K562 (cell line): ENCODE results near the gene APOM. TPM values are rescaled to one million over a fixed set of nuclear protein-coding genes. Genes with fewer than 3 reads are reported as not detected.

ENCODE experiments used
- CXXC5 ChIP-seq: fragments of 250-450 bp; sonication (Bioruptor Pico); IDR thresholded peaks from 2 replicates; pipeline ENCODE4 v1.8.0; 2022; ENCODE audit warnings: inconsistent platforms, mild to moderate bottlenecking, moderate library complexity
- HNRNPH1 ChIP-seq: fragments of 200-400 bp; formaldehyde crosslinking; optimal IDR thresholded peaks from 2 replicates; pipeline ENCODE3; 2017; ENCODE audit warnings: low read depth, mild to moderate bottlenecking, low read length, moderate library complexity
- MTF1 ChIP-seq: fragments of 250-450 bp; sonication (Bioruptor Pico); IDR thresholded peaks from 2 replicates; pipeline ENCODE4 v1.9.0; 2021; ENCODE audit warnings: moderate library complexity, mild to moderate bottlenecking, inconsistent platforms, borderline replicate concordance
- NFE2L1 ChIP-seq: fragments of 450-650 bp; IDR thresholded peaks from 2 replicates; pipeline ENCODE4 v1.6.1; 2016; ENCODE audit warnings: missing genetic modification characterization, low read depth, mild to moderate bottlenecking, missing compliant biosample characterization, moderate library complexity, borderline replicate concordance
- SIX5 ChIP-seq, 2 experiments: IDR thresholded peaks; 2 replicates each; pipeline ENCODE4 v1.6.1; 2011; ENCODE audit warnings: low read length in 2 of 2, borderline replicate concordance in 1 of 2, low read depth in 1 of 2, mild to moderate bottlenecking in 1 of 2, moderate library complexity in 1 of 2; ENCODE audit not compliant: insufficient read depth in 1 of 2
- ZFX ChIP-seq: sonication (generic); formaldehyde crosslinking; IDR thresholded peaks from 2 replicates; pipeline ENCODE4 v1.8.0; 2022; ENCODE audit warnings: mild to moderate bottlenecking, missing genetic modification reagents, moderate library complexity
- polyA plus RNA-seq, 8 experiments: library from polyadenylated mRNA; depleted of rRNA in 4 of 8; stranded (reverse) in 5 of 8; unstranded in 3 of 8; fragments of >200 nt; fragmentation: Nextera tagmentation in 2 of 8; fragmentation: Illumina TruSeq in 1 of 8; extraction: Ambion mirVana in 2 of 8; extraction: Trizol in 1 of 8; gene quantifications; 2 replicates each; pipeline versions ENCODE4 v1.2.1 to v1.2.3, GENCODE V29; 2011 to 2014; ENCODE audit warnings: inconsistent platforms in 1 of 8, missing spikeins in 1 of 8
- total RNA-seq, 7 experiments: library from RNA; depleted of rRNA in 6 of 7; stranded (reverse); fragments of >200 nt in 6 of 7; fragmentation: Illumina TruSeq in 2 of 7; extraction: Trizol in 2 of 7; gene quantifications; 2 replicates each; pipeline versions ENCODE4 v1.2.1 to v1.2.3, GENCODE V29; 2011 to 2021; ENCODE audit warnings: low replicate concordance in 1 of 7
- TF ChIP-seq, protein P1 (sequence below), 2 experiments: fragments of 450-650 bp; formaldehyde crosslinking in 1 of 2; IDR thresholded peaks; 2 replicates each; pipeline versions ENCODE4 v1.4.0 to v1.6.1; 2014 to 2020; ENCODE audit warnings: mild to moderate bottlenecking in 2 of 2, borderline replicate concordance in 1 of 2, low read depth in 1 of 2
- TF ChIP-seq, protein P2 (sequence below), 2 experiments: fragments of 450-650 bp; IDR thresholded peaks; 2 replicates each; pipeline ENCODE4 v1.6.1; 2016; ENCODE audit warnings: mild to moderate bottlenecking in 2 of 2, borderline replicate concordance in 1 of 2, low read depth in 1 of 2, moderate library complexity in 1 of 2

APOM gene
- total and polyA plus RNA-seq, 9 of the 15 experiments (the other 6 are each of a cell fraction or from before 2014, with no cell fraction given), result 5.7 to 24.3 (median 10.4) TPM

GRCh38 chr6:31690231-31691077 lies 34.8 kb downstream of the APOM start (continued):
- TF ChIP-seq, protein P1, sequence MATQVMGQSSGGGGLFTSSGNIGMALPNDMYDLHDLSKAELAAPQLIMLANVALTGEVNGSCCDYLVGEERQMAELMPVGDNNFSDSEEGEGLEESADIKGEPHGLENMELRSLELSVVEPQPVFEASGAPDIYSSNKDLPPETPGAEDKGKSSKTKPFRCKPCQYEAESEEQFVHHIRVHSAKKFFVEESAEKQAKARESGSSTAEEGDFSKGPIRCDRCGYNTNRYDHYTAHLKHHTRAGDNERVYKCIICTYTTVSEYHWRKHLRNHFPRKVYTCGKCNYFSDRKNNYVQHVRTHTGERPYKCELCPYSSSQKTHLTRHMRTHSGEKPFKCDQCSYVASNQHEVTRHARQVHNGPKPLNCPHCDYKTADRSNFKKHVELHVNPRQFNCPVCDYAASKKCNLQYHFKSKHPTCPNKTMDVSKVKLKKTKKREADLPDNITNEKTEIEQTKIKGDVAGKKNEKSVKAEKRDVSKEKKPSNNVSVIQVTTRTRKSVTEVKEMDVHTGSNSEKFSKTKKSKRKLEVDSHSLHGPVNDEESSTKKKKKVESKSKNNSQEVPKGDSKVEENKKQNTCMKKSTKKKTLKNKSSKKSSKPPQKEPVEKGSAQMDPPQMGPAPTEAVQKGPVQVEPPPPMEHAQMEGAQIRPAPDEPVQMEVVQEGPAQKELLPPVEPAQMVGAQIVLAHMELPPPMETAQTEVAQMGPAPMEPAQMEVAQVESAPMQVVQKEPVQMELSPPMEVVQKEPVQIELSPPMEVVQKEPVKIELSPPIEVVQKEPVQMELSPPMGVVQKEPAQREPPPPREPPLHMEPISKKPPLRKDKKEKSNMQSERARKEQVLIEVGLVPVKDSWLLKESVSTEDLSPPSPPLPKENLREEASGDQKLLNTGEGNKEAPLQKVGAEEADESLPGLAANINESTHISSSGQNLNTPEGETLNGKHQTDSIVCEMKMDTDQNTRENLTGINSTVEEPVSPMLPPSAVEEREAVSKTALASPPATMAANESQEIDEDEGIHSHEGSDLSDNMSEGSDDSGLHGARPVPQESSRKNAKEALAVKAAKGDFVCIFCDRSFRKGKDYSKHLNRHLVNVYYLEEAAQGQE (IDR thresholded peaks at IDR 0.05; ENCODE audit: borderline replicate concordance), result peak; percentile 59; the same call in 1 of the 2 replicates
- TF ChIP-seq, protein P1 (CRISPR knock-in tag; IDR thresholded peaks at IDR 0.05; ENCODE audit: low read depth), result 0 out of 2 replicates have a peak, but pooled peaks have one; percentile 8
- TF ChIP-seq SIX5 (IDR thresholded peaks at IDR 0.05; ENCODE audit: borderline replicate concordance in 1 of 2, insufficient read depth in 1 of 2, low read depth in 1 of 2, low read length in 2 of 2) (no peak), HNRNPH1 (no peak), ZFX (peak; percentile 38; the same call in 1 of the 2 replicates), MTF1 (no peak), CXXC5 (CRISPR knock-in tag) (peak; percentile 91), NFE2L1 (tag) (no peak)
- TF ChIP-seq, protein P2, sequence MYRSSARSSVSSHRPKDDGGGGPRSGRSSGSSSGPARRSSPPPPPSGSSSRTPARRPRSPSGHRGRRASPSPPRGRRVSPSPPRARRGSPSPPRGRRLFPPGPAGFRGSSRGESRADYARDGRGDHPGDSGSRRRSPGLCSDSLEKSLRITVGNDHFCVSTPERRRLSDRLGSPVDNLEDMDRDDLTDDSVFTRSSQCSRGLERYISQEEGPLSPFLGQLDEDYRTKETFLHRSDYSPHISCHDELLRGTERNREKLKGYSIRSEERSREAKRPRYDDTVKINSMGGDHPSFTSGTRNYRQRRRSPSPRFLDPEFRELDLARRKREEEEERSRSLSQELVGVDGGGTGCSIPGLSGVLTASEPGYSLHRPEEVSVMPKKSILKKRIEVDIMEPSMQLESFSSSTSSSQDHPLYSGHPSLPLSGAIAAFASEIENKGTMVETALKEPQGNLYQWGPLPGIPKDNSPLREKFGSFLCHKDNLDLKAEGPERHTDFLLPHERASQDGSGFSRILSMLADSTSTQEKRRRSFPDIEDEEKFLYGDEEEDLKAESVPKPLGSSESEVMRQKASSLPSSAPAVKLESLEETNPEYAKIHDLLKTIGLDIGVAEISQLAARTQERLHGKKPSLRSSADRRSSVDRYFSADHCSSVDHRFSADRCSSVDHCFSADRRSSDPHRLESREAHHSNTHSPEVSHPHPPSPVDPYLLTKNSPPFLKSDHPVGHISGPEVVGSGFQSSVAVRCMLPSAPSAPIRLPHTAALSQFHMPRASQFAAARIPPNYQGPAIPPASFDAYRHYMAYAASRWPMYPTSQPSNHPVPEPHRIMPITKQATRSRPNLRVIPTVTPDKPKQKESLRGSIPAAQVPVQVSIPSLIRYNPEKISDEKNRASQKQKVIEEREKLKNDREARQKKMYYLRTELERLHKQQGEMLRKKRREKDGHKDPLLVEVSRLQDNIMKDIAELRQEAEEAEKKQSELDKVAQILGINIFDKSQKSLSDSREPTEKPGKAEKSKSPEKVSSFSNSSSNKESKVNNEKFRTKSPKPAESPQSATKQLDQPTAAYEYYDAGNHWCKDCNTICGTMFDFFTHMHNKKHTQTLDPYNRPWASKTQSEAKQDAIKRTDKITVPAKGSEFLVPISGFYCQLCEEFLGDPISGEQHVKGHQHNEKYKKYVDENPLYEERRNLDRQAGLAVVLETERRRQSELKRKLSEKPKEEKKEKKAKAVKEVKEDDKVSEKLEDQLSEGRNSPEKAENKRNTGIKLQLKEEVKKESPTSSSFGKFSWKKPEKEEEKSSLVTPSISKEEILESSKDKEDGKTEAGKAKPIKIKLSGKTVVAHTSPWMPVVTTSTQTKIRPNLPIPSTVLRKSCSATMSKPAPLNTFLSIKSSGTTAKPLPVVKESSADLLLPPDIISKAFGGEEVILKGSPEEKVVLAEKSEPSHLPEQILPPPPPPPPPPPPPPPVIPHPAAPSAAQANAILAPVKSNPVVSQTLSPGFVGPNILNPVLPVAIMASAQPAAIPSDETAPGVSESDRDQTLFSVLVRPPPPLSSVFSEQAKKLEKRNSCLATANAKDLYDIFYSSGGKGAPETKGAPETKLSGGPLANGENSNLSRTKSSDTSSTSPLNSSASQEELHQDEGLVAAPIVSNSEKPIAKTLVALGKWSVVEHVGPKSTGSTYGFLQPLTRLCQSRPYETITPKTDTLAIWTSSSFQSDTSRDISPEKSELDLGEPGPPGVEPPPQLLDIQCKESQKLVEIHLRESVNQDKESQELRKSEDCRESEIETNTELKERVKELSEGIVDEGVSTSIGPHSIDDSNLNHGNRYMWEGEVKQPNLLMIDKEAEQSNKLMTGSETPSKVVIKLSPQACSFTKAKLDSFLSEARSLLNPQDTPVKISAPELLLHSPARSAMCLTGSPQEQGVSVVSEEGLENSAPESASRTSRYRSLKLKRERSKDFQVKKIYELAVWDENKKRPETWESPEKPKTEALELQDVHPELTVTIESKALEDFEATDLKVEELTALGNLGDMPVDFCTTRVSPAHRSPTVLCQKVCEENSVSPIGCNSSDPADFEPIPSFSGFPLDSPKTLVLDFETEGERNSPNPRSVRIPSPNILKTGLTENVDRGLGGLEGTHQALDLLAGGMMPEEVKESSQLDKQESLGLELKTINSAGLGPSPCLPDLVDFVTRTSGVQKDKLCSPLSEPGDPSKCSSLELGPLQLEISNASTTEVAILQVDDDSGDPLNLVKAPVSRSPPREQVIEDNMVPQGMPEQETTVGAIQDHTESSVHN (IDR thresholded peaks at IDR 0.05; ENCODE audit: borderline replicate concordance in 1 of 2, low read depth in 1 of 2), result peak in 1 of 2 experiments; percentile 31; a peak in 1 of 4 replicates
